Fibroblast of skin of back (primary cell): ENCODE measurements around the gene PRR5L.
A peak's percentile ranks its signal among the peaks of the same experiment; 100 is the strongest.

Source experiments
- DNase-seq: peaks from one replicate; pipeline ENCODE4 v3.0.0-alpha.2; 2013

PRR5L gene

DNA sequence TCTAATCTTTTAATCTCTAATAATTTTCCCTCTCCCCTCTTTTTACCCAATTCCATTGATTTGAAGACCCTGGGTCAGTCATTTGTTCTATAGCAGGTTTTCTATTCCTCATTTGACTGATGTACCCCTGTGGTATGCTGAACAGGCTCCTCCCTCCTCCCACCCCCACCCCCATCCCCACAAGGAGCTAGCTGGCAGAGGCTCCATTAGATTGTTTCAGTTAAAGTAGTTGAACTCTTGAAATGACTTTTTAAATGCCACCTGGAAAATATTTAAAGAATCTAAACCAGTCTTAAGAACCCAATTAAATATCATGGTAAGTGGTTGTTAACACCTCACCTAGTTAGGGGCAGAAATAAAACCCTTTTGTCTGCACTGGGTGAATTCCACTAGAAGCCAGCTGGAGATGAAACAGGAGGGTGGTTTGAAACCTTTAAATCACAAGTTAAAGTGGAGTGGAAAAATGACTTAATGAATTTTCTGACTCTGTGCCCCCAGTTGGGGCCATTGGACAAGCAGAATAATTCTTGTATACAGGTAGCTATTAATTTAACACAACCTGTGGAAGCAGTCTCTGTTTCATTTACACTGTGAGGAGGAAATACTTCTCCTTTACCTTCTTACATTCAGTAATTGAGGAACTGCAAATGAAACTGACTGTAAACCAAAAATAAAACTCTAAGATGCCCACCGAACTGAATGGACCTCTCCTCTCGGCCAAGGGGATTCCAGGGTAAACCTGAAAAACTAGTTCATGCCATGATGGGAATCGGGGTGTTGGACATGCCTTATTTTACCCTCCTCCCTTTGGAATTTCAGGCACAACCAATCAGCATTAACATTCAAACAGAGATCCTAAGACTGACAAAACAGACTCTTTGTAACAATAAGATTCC is 30.7 kb downstream of the PRR5L start:
- DNase-seq: no peak

DNA sequence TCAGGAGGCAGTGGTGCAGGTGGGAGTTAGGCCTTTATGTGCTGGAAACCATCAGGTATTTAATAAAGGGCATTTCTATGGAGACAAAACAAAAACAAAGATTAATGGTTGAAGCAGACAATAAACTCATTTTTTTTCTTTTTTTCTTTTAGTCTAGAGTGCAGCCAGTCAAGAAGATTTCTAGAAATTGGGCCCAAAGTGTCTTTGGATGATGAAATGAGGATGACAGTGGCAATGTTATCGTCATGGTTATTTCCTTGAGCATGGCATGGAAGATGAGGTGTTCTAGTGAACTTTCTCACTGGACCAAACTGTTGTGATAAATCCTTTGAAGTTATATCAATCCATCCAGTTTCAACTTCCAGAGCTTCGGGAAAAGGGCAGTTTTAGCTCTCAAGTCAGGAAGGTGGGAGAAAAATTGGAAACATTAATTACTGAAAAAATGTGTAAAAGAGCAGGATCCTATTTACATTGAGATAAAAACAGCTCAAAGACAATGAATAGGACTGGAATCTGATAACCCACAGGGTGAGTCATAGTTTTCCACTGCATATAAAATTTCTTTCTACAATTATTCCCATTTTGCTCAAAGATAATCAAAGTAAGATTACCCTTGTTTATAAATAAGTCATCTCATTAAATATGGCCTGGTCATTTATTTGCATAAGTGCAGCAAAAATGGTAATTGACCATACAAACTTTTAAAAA is 33.0 kb downstream of the PRR5L start:
- peak; percentile 33 for DNase-seq

DNA sequence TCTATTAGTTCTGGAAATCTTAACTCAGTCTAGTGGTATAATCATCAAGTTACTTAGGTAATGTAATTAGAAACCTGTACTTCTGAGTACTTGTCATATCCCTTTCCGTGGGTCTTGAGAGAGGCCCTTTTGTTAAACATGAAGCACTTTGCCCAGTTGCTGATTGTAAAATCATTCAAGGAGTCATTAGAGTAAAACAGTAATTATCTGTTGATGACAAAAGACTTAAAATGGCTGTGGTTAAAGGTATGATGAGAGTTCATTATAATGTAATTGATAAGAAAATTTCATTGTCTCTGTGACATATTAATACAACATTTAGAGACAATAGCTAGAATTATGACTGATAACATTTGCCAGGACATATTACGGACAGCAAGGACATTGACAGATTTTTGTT is 34.3 kb downstream of the PRR5L start:
- no peak for DNase-seq

DNA sequence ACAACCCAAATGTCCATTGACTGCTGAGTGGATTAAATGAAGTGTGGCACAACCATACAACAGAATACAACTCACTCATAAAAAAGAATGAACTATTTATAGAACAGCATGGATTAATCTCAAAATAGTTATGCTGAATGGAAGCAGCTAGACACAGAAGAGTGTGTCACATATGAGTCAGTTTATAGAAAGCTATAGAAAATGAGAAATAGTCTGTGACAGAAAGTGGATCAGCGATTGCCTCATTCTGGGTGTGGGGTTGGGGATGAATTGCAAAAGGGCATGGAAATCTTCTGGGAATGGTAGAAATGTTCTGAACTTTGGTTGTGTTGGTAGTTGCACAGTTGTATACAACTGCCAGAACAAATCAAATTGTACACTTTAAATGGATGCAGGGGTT is 37.4 kb downstream of the PRR5L start:
- peak; percentile 85 for DNase-seq

DNA sequence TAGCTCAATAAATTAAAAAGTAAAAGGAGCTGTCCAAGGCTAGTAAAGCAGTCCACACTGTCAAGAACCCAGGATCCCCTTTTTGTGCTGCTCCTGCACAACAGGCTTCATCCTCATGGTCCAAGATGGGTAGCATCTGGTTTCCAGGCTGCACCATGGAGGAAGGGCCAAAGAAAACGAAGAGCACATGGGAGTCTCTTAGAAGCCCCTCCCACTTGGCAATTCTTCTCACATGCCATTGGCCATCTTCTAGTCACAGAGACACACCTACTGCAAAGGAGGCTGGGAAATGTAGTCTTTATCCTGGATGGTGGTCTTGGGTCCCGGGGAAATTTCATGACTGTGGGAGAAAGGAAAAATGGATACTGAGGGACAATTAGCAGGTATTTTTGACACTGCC is 37.8 kb downstream of the PRR5L start:
- DNase-seq: peak; percentile 85

DNA sequence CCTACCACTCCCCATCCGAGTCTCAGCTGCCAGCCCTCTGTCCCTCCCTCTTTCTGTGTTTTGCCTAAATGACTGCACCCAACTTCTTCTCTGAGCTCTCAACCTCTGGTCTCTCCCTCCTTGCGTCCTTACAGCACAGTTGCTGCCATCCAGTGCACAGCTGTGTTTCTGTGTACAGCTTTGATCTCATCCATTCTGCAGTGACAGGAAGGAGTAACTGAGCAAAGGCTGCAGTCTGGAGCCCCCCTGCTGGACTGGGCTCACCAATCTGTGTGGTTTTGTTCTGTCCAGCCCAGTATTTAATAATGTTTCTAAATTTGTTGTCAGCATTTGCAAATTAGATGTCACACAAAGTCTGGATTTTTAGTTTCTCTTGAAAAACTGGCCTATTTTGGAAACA is 43.8 kb downstream of the PRR5L start:
- DNase-seq: no peak

DNA sequence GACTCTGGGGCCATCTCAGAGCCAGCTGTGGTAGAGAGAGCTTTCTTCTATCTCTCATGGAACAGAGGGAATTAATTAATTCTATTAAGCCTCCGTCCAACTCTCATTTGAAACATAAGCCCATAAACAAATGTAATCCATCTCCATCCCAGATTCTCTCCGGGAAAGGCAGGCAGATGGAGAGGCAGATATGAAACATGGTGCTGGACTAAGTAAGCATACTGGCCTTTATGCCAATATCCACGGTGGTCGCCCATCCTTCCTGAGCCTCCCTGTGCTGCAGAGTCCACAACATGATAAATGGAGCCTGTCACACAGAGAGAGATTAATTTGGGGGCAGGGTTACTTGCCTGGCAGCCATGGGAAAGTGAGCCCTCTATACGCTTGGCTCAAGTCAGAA is 44.8 kb downstream of the PRR5L start:
- DNase-seq: no peak

DNA sequence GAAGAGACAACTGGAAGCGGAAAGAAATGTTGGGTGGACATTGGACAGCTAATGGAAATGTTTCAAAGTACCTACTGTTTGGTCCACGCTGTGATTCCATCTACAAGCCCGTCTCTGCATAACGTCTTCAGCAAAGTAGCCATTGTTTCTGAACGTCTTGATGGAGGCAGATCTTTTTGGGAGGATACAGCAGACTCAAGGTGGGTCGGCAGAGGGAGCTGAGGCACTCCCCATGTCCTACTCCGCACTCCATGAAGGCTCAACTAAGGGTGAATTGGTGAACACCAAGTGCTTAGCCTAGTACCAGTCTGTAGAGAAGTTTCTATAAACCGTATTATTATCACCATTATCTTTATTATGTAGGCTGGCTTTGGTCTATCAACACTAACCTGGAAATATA is 45.8 kb downstream of the PRR5L start:
- no peak for DNase-seq

DNA sequence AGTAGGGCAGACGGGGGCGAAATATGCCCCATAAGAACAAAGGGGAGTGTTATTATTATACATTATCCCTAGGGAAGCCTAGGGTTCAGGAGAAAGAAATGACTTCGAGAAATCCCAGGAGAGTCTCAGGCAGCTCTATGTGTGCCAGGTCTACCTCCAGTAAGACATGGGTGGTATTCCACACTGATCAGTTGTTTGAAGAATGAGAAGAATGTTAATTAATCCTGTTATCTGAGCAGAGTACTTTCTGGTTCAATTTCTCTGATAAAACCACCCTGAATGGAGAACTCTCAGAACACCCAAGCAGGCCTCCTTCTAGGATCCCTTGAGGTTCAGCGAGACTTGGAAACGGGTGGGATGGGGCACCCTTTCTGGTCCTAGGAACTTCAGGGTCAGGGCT is 46.2 kb downstream of the PRR5L start:
- DNase-seq: no peak

DNA sequence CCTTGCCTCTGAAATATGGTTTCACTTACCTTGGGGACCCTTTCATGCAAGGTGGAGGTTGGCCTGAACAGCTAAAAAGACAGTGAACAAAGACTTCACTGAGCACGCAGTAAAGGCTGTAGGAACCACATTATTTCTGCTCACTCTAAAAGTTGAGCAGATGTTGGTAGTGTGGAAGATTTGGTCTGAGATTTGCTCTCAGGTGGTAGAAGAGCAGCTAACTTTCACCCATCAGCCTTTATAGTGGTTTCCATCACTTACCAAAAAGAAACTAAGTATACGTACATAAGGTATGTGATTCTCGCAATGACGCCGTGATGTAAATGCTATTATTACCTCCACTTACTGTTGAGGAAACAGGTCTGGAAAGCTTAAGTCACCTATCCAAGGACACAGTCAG is 47.3 kb downstream of the PRR5L start:
- DNase-seq: no peak

DNA sequence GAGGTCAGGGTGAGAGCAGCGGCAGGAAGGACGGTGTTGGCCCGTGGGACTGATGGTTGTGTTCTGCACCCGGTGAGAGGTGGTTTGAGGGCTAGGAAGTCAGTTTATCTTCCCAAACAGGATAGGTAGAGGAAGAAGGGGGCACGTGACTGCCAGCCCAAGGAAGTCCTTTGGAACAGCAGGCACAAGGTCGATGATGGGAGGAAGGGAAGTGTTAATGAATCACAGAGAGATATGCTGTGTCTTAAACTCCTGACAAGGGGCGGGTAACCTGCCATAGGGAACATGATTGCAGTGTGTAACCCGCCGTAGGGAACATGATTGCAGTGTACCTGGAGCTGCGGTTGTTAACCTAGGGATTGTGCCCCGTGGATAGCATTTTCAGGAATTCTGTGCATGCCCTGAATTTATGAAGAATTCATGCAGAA is 49.0 kb downstream of the PRR5L start:
- no peak for DNase-seq

DNA sequence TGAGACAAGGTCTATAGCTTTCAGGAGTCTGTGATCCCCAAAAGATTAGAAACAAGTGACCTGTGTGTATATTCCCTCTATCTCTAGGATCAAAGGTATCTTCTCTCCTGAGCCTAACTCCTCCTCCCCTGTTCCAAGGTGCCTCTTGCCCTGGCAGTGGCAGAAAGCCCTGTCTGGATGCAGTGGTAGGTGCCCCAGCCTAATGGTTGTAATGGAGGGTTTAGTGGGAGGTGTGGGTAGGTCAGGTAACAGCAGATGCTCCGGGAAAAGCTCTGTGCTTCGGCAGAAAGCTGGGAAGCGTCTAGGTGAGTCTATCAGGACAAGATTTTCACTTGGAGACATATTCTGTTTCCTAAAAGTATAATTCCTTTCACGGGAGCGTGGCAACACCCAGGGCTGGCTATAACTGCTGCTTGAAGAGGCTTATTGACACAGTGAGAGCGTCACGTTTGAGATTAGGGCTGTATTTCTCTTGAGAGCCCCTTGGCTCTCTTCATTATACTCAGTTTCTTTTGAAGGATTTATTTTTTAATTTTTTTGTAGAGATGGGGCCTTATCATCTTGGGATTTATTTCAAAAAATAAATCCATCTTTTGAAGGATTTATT is 49.5 kb downstream of the PRR5L start:
- DNase-seq: no peak

DNA sequence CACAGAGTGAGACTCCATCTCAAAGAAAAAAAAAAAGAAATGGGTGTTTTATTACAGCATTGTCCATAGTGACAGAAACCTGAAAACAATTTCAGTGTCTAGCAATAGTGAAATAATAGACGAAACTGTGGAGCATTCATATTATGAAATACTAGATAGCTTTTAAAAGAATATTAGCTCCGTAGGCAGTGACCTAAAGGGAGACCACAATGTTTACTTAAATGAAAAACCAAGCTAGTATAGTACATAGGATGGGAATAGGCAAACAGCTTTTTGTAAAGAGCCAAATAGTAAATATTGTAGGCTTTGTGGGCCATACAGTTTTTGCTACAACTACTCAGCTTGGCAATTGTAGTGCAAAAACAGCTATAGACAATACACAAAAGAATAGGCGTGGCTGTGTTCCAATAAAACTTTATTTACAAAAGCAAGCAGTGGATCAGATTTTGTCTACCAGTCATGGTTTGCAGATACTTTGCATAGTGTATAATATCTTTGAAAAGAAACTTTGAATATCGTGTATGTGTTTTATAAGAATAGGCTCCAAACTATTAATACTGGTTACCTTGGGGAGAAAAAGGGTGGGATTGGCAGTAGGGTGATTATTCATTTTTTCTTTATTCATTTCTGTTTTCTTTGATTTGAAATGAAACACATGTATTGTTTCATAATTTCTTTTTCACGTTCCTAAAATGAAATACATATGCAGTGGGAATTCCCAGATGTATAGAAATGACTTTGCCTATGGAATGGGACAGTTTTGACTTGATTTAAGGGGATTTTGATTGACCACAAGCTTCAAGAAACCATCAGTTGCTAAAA is 50.7 kb downstream of the PRR5L start:
- DNase-seq: no peak

DNA sequence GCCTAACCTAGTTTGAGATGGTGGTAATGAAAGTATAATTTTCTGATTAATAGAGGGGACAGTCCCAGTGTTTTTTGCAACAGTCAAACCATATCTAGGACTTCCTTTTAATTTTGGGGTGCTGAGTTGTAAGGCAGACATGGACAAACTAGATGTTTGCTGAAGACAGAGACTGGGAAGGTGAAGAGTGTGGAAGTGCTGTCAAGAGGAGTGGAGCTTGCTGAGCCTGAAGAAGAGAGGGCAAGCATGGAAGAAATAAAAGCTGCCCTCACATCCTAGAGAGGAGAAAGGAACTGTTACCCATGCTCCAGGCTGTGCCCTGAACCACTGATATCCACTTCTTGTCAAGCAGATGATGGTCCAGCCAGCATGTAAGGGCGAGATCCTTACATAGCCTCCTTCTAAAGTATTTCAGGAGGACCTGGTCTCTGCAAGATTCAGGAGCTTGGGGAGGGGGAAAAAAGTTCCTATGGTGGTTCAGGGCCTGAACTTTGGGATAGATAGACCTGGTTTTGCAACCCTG is 51.4 kb downstream of the PRR5L start:
- DNase-seq: no peak

DNA sequence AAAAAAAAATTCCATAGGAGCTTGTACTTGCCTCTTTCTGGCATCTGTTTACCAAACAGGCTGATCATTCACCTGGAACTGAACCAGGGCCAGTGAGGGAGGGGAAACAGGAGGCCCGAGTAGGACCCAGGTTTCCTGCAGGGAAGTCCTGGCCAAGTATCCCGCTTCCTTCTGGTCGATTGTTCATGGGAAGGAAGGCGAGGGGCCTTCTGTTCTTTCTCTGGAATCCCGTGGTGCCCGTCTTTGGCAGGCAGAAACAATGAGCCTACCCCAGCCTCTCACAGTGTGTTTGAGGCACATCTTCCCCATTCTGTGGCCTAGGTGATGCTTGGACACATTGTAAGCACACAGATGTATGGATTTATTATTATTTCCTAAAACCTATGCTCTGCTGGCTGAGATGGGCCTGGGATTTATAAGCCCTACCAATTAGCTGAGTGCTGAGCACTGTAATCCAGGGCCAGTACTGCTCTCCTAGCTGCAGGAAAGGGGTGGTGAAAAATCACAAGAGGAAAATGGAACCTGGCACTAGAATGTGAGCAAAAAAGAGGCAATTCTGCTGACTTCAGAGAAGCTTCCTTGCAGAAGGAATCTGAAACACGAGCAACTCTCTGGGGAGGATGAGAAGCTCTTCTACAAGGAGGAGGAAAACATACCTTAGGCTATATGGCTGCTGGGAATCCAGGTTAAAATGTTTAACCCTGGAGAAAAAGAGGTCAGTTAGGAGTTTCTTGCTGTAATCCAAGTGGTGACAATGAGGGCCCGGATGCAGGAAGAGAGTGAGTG is 53.5 kb downstream of the PRR5L start:
- no peak for DNase-seq

DNA sequence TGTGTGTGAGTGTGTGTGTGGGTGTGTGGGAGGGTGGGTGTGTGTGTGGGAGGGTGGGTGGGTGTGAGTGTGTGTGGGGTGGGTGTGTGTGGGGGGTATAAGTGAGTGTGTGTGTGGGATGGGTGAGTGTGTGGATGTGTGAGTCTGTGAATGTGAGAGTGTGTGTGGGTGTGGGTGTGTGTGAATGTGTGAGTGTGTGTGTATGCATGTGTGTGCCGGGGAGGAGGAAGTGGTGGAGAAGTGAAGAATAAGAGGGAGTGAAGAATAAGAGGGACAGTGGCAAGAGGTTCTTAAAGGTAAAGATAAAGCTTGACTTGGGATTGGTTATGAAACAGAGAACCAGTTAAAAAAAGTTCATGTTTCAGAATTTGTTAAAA is 54.0 kb downstream of the PRR5L start:
- no peak for DNase-seq

DNA sequence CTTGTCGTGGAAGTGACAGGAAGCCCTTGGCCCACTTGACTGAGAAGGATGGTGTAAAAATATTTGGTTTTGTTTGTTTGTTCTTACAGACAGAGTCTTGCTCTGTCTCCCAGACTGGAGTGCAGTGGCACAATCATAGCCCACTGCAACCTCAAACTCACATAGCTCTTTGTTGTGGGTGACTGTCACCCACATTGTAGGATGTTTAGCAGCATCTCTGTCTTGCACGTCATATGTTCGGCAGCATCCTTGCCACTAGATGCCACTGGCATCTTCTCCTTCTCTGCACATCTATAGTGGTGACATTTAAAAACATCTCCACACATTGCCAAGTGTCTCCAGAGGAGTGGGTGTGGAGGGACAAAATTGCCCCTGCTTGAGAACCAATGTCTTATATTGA is 56.8 kb downstream of the PRR5L start:
- no peak for DNase-seq

DNA sequence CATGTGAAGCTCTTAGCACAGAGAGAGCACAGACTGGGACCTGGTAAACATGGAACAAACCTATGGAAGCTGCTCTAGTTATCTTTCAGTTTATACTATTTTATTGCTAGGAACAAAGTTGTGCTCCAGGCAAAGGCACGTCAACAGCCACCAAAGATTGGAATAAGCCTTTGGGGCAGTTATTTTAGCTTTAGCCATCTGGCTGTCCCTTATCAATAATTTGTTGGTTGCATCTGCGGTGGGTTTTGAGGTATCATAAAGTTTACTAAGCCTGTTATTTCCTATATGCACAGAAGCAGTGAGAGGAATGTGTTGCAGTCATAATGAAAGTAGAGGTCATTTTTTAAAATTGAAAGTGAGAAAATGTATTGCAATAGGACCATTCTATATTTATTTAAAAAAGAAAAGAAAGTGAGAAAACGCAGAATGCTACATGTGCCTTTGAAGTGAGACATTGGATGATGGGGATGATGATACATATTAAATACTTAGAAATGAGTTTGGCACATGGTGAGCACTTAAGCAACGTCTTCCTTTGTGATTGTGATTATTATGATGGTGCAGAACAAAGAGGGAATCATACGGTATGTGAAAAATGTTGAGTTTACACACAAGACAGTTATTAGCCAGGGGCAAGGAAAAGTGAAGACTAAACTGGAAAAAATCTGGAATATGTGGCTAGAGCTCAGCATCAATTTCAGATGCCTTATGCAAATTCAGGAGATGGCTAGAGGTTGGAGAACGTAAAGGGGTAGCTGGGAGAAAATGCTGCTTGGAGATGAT is 58.3 kb downstream of the PRR5L start:
- DNase-seq: peak; percentile 94

DNA sequence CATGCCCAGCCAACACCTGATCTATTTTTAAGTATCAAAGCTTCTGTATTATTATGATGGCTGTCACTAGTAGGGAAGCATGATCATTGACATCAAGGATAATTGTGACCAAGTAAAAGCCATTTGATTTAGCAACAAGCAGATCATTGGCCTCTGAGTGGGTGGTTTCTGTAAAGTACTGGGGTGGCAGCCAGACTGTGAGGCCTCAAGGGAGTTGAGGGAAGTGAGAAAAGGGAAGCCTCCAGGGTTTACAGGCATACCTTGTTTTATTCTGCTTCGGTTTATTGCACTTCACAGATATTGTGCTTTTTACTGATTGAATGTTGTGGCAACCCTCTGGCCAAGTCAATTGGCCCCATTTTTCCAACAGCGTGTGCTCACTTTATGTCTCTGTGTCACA is 60.1 kb downstream of the PRR5L start:
- DNase-seq: no peak

DNA sequence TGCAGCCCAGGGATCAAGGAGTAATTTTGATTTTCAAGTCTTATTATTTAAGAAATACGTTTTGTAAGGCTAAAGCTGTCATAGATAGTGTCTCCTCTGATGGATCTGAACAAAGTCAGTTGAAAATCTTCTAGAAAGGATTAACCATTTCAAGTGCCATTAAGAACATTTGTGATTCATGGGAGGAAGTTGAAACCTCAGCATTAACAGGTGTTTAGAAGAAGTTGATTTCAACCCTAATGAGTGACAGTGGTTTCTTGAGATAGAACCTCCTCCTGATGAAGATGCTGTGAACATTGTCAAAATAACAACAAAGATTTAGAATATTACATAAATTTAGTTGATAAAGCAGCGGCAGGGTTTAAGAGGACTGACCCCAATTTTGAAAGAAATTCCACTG is 61.7 kb downstream of the PRR5L start:
- no peak for DNase-seq

DNA sequence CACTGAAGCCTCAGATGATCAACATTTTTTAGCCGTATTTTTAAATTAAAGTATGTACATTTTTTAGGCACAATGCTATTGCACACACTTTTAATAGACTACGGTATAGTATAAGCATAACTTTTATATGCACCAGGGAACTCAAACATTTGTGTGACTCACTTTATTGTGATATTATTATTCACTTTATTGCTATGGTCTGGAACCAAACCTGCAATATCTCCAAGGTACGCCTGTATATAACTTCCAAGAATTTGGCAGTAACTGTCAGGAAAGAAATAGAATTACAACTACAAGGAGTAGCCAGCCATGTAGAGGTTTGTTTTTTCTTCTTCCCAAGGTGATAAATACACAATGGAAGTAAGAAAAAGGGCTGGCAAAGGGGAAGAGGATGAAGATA is 62.3 kb downstream of the PRR5L start:
- DNase-seq: no peak
